NCI-H82 (cell line): ENCODE results near the gene SINHCAF.
A peak's percentile ranks its signal among the peaks of the same experiment; 100 is the strongest.
"Not testable (repeated sequence)": the region's sequence is repeated elsewhere in the genome, so short reads cannot be mapped to it uniquely, and the experiment has no call there.

Experiments
- DNase-seq: peaks from one replicate; lab custom pipeline; 2025; lab: John Stamatoyannopoulos, UW

SINHCAF gene

DNA sequence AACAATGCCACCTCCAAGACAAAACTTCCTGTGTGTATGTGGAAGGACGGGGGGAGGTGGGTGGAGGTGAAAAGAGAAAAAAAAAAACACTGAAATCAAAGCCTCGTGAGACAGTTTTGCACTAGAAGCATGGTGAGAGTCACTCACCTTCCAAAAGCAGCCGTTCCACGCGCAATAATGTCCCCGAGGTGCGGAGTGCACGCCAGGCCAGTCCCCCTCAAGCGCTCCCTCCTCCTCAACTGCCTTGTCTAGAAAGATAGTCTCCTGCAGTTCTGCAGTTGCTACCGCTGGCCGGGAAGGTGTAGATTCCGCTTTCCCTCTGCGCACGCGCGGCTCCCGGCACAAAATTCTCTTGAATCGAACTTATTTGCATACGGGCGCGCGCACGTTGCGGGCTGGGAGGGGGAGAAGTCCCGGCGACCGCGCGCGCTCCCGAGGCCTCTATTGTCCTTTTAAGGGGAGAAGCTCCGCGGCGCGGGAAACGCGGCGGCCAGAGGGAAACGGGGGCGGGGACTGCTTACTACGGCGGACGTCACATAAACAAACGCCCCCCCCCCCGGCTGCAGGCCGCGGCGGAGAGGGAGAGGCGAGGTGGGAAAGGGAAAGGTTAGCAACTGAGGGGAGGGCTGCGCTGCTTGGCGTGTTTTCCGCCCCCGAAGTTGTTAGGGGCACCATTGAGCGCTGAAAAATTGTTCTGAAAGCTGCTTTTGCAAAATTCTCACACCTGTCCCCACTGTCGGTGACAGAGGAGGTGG, at the start of gene SINHCAF:
Gene SINHCAF, minus strand, starts transcription at position 274 of the 755 bp plus-strand sequence. CDS start 27,946 bp downstream, outside the sequence.
- peak; percentile 100 for DNase-seq

- not testable (repeated sequence) for DNase-seq
Measured at GRCh38 chr12:31375422-31375821, 49.5 kb upstream of the SINHCAF start.

DNA sequence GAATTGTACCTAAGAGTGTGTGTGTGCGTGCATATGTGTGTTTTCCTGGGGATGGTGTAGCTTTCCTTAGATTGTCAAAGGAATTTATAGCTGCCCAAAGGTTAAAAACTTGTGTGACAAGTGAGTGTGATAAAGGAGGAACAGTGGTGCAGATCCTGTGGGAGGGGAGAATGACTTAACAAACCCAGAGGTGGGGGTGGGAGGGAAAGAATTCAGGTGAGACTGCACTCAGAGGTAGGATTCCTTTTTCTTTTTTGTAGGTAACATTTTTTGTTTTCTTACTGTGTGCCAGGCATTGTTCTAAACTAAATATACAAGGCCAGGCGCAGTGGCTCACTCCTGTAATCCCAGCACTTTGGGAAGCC, 45.3 kb upstream of the SINHCAF start:
- no peak for DNase-seq

DNA sequence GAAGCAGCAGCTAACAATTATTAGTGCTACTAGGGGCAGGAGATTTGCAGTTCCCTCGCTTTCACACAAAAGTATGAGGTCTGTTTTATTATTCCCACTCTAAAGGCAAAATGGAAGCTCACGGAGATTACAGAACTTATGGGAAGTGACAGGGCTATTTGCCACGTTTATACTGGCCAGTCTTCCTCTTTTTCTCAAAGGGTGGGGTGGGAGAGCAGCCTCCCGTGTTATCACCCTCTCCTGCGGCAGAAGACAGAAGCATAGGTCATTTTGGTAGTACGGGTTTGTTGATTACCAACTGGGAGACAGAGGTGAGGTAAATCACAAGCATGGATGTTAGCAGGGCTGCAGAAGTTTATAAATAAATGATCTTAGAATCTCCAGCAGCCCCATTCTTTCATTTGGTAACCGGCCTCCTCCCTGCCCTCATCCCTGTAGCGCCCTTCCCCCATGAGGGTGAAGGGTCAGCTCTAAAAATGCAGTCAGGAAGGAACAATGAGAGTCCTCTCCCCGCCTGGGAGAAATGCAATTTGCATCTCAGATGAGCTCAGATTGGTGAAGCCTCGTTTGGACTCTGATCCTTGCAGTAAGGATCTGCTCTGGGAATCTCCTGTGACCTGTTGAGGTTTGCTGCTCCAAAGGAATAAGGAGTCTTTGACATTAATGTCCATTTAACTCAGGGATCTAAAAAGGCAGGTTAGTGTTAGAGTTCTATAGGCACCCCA, 44.7 kb upstream of the SINHCAF start:
- DNase-seq: no peak

DNA sequence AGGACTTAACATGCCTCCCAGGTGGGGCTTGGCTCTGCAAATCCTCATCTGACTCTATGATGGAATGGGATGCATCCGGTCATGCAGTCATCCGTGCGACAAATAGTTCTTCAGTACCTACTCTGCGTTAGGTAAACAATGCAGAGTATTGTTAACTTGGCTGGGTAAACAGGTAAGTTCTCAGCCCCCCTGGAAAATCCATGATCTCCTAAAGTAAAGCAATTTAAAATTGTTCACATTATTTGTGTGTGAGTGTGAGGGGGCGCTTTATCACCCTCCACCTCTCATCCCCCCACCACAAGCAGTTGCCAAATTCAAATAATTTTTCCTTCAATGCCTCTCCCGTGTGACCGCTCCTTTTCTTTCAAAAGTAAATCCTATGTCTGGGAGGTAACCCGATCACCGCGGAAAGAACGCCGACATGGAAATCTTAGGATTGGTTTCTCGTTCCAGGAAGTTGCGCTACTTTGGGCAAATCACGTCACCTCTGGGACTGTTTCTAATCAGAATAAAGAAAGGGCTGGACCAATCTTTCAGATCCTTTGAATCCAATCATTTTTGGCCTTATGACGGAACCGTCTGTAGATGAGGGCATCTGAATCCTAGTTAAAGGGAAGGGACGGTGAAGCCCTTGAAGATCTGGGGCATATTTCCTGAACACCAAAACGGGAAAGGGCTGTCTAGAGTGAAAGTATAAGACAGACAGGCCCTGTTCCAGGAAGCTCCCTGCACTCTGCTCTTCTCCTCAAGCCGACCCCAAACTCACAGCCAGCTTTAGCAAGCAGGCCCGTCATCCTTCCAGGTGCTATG, 44.0 kb upstream of the SINHCAF start:
- DNase-seq: no peak

GRCh38 chr12:31368666-31369361, 42.9 kb upstream of the SINHCAF start:
- peak; percentile 30 for DNase-seq

GRCh38 chr12:31366104-31366621, 40.2 kb upstream of the SINHCAF start:
- DNase-seq: no peak

GRCh38 chr12:31363831-31364230, 37.9 kb upstream of the SINHCAF start:
- peak; percentile 50 for DNase-seq

GRCh38 chr12:31363416-31363809, 37.5 kb upstream of the SINHCAF start:
- no peak for DNase-seq

DNA sequence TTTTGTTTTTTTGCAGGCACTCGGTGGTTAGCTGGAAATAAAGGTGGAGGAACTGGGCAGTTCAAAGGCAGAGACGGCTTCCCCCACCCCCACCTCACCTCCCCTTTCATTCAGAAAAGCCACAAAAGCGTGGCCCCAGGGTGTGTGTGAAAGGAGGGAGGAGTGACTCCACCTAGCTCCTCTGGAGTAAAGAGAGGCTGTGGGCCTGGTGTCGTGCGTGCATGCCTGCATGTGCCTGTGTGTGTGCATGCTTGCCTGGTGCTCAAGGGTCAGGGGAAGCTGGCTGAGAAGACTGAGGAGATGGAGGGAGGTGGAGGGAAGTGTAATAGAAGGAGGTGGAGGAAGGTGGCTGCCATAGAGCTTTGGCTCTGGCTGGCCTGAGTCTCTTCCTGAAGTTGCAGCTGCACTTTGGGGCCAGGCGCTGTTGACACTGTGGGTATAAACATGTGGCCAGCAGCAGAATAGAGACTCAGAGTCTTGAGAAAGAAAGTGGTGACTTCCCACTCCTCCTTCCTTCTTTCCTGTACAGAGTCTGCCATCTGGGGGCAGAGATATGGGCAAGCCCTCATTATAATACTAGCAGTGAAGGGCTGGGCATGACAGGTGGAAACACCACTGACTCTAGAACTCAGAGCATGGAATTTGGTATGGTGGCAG, 36.9 kb upstream of the SINHCAF start:
- DNase-seq: peak; percentile 21

GRCh38 chr12:31362115-31362758, 36.3 kb upstream of the SINHCAF start:
- DNase-seq: no peak

DNA sequence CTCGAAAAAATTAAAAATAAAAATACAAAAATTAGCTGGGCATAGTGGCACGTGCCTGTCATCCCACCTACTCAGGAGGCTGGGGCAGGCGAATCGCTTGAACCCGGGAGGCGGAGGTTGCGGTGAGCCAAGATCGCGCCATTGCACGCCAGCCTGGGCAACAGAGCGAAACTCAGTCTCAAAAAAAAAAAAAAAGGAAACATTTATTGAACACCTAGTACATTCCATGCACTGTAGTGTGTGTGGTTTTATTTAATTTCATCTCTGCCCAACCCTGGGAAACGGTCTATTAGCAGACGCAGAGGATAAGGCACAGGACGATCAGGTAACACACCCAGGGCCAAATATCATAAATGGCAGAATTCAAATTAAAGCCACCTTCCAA, 35.8 kb upstream of the SINHCAF start:
- no peak for DNase-seq

DNA sequence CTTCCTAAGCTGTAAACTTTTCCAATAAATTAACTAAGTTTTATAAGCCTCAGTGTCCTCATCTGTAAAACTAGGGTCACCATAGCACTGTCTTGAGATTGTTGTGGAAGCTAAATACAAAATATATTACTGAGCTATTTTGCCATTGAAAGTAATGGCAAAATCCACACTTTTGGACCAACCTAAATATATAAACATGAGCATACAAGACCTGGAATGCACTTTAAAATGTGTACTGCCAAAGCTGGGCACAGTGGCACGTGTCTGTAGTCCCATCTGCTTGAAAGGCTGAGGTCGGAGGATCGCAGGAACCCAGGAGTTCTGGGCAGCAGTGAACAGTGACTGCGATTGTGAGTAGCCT, 29.8 kb upstream of the SINHCAF start:
- no peak for DNase-seq

DNA sequence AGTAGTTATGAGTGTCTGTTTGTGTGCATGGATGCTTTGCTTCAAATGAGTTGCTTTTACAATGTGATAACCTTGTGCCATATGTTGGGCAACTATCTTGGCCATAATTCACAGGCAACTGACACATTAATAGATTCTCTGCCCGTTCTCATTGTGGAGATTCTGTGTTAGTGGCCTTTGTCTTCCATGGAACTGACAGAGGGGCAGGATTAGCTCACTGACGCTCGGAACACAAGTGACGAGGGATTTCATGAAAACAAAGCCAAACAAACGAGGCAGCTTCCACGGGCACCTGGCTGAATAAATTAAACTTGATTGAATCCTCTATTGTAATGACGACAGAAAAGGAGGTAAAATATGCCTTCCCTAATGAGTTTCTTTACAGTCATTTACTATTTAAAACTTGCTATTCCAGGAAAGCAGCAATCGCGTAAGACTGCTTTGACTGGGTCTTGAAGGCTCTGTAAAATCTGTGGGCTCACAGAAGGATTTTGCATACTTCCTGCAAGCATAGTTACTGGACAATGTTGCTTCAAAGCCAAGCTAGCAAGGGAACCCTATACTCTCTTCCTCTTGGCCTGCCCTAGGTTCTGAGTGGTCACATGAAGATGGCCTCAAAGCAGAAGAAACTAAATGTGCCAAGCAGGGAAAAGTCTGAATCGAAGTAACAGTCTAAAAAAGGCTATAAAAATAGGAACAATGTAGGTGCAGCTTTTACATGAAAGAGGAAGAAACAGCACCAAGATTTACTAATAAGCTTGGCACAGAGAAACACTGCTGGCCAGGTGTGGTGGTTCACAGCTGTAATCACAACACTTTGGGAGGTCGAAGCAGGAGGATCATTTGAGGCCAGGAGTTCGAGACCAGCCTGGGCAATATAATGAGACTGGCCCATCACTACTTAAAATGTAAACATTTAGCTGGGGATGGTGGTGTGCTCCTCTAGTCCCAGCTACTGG, 28.1 kb upstream of the SINHCAF start:
- DNase-seq: peak; percentile 92

DNA sequence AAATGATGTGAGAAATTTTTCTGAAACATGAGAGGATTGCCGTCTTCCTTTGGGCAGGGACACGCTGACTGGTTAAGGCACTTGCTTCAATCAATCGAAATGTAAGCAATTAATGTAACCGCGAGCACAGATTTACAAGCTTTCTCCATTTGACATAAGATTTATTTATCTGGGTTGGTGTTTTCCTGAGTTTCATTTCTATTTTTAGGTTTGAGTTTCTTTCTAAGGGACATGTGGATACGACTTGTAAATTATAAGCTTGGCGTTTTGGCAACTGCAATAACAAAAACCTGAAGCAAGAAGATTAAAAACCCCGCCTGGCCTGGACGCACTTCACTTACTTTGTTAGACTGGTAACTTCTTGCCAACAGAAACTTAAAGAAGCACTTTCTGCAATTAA, 20.3 kb upstream of the SINHCAF start:
- no peak for DNase-seq

GRCh38 chr12:31343139-31343538, 17.2 kb upstream of the SINHCAF start:
- DNase-seq: no peak

GRCh38 chr12:31342286-31342685, 16.3 kb upstream of the SINHCAF start:
- peak; percentile 59 for DNase-seq

DNA sequence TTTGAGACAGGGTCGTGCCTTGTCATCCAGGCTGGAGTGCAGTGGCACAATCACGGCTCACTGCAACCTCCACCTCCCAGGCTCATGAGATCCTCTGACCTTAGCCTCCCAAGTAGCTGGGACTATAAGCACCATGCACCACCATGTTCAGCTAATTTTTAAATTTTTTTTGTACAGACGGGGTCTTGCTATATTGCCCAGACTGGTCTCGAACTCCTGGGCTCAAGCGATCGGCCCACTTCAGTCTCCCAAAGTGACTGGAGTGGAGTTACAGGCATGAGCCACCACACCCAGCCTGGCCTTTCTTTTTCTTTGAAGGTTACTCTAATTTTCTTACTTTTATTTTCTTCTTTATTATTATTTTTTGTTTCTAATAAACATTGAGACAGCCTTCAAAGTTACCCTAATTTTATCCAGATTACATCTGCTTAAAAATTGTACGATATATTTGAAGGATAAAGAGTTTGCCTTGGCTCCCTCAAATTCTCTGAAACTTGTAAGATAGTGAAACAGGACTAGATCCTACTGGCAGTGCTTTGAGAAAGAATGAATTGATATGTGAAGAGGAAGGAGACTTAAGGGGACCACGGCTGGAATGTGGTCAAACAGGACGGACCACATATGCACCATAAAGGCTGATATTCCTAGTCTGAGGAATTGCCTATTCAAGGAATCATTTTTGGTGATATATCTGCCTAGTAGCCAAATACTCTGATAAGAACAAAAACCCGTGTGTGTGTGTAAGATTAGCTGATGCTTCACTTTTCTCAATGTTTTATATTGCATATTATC, 14.1 kb upstream of the SINHCAF start:
- no peak for DNase-seq

DNA sequence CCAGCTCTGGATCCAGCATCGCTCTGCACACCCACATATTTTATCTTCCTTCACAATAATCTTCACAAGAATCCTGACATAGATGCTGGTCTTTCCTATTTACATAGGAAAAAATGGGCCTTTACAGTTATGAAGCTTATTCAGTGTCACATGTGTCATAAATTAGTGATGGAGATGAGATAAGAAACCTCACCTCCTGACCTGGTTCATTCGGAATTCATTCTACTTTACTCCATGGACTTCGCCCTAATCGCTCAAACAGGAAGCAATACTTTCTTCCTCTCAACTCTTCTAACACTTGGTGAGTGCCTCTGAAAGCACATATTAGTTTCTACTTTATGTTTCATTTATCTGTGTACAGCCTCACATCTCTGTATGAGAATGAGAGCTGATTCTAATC, 12.0 kb upstream of the SINHCAF start:
- no peak for DNase-seq
